Activated gamma-delta T cell (primary cell): ENCODE data around the gene PRDM1.

Experiments
- DNase-seq: peaks from one replicate; lab custom pipeline; 2025; lab: John Stamatoyannopoulos, UW
- total RNA-seq, 2 donors: gene quantifications; one replicate each; lab custom pipeline; 2026; lab: John Stamatoyannopoulos, UW

PRDM1 gene
- total RNA-seq, result 10.0 to 34.8 reads per million in 2 donors

GRCh38 chr6:106085984-106086813, at the start of gene PRDM1:
TSS of gene PRDM1 (plus strand) at chr6:106086336. CDS start at chr6:106086554, 218 bp downstream.
- DNase-seq, result peak; percentile 66

- no peak for DNase-seq
Observed at GRCh38 chr6:106037060-106037459, 49.1 kb upstream of the PRDM1 start.

GRCh38 chr6:106039897-106040592, 46.1 kb upstream of the PRDM1 start:
- no peak for DNase-seq

GRCh38 chr6:106044151-106044550, 42.0 kb upstream of the PRDM1 start:
- DNase-seq, result no peak

- no peak for DNase-seq
Observed at GRCh38 chr6:106045077-106045476, 41.1 kb upstream of the PRDM1 start.

GRCh38 chr6:106046116-106046853, 39.9 kb upstream of the PRDM1 start:
- no peak for DNase-seq

- DNase-seq, result no peak
Observed at GRCh38 chr6:106046854-106047200, 39.3 kb upstream of the PRDM1 start.

- no peak for DNase-seq
Observed at GRCh38 chr6:106048336-106048735, 37.8 kb upstream of the PRDM1 start.

GRCh38 chr6:106050538-106050937, 35.6 kb upstream of the PRDM1 start:
- no peak for DNase-seq

- DNase-seq, result no peak
Observed at GRCh38 chr6:106051226-106051625, 34.9 kb upstream of the PRDM1 start.

GRCh38 chr6:106053484-106054205, 32.5 kb upstream of the PRDM1 start:
- DNase-seq, result no peak

- no peak for DNase-seq
Observed at GRCh38 chr6:106055489-106055888, 30.6 kb upstream of the PRDM1 start.

- no peak for DNase-seq
Observed at GRCh38 chr6:106056060-106056745, 29.9 kb upstream of the PRDM1 start.

- no peak for DNase-seq
Observed at GRCh38 chr6:106056746-106057390, 29.3 kb upstream of the PRDM1 start.

GRCh38 chr6:106059331-106059730, 26.8 kb upstream of the PRDM1 start:
- DNase-seq, result no peak

GRCh38 chr6:106060167-106060566, 26.0 kb upstream of the PRDM1 start:
- DNase-seq, result no peak

GRCh38 chr6:106063448-106063850, 22.7 kb upstream of the PRDM1 start:
- no peak for DNase-seq

- no peak for DNase-seq
Observed at GRCh38 chr6:106064142-106064541, 22.0 kb upstream of the PRDM1 start.

- no peak for DNase-seq
Observed at GRCh38 chr6:106064756-106065155, 21.4 kb upstream of the PRDM1 start.

- DNase-seq, result no peak
Observed at GRCh38 chr6:106066989-106067388, 19.1 kb upstream of the PRDM1 start.

GRCh38 chr6:106069478-106069877, 16.7 kb upstream of the PRDM1 start:
- no peak for DNase-seq
